Spleen (tissue), 11 donors: ENCODE results near the gene MCC. TPM values are rescaled to one million over a fixed set of nuclear protein-coding genes. Genes with fewer than 3 reads are reported as not detected.

Experiments
- DNase-seq: peaks from one replicate; pipeline ENCODE4 v3.0.0-alpha.2; 2020
- H3K27ac ChIP-seq, 8 donors: fragments of 200-600 bp; sonication (generic) in 7 of 8; 1 replicate in 4 of 8; 2 replicates in 4 of 8; pipeline versions ENCODE4 v1.5.0 to v1.8.0; 2016 to 2021; ENCODE audit warnings: inconsistent platforms in 4 of 8, mild to moderate bottlenecking in 4 of 8, moderate library complexity in 1 of 8
- H3K27me3 ChIP-seq, 7 donors: fragments of 200-600 bp; sonication (generic) in 6 of 7; replicated peaks in 1 of 7; 1 replicate in 4 of 7; 2 replicates in 3 of 7; pipeline versions ENCODE4 v1.5.0 to v1.8.0; 2016 to 2021; ENCODE audit warnings: inconsistent platforms in 3 of 7, mild to moderate bottlenecking in 1 of 7
- H3K36me3 ChIP-seq, 6 donors: fragments of 200-600 bp; sonication (generic) in 5 of 6; 1 replicate in 4 of 6; 2 replicates in 2 of 6; pipeline versions ENCODE4 v1.5.0 to v1.8.0; 2016 to 2021; ENCODE audit warnings: inconsistent platforms in 2 of 6
- H3K4me1 ChIP-seq, 6 donors: fragments of 200-600 bp; sonication (generic) in 5 of 6; 1 replicate in 3 of 6; 2 replicates in 3 of 6; pipeline versions ENCODE4 v1.5.0 to v1.8.0; 2016 to 2021; ENCODE audit warnings: inconsistent platforms in 3 of 6
- H3K4me3 ChIP-seq, 8 donors: fragments of 200-600 bp; sonication (generic) in 7 of 8; 1 replicate in 4 of 8; 2 replicates in 4 of 8; pipeline versions ENCODE4 v1.5.0 to v1.8.0; 2016 to 2021; ENCODE audit warnings: inconsistent platforms in 4 of 8, mild to moderate bottlenecking in 4 of 8, moderate library complexity in 2 of 8
- H3K9me3 ChIP-seq, 8 donors: fragments of 200-600 bp; sonication (generic) in 7 of 8; 1 replicate in 4 of 8; 2 replicates in 4 of 8; pipeline versions ENCODE4 v1.5.0 to v1.8.0; 2016 to 2021; ENCODE audit warnings: inconsistent platforms in 4 of 8
- CTCF ChIP-seq, 11 experiments: fragments of 200-600 bp in 7 of 11; fragments of 450-650 bp in 4 of 11; sonication (generic) in 4 of 11; IDR thresholded peaks in 8 of 11; conservative IDR thresholded peaks in 3 of 11; 1 replicate in 7 of 11; 2 replicates in 4 of 11; pipeline versions ENCODE4 v1.4.0 to v1.8.0; 2016 to 2021; ENCODE audit warnings: antibody characterized with exemption in 11 of 11, inconsistent platforms in 4 of 11, mild to moderate bottlenecking in 1 of 11
- POLR2A ChIP-seq, 3 donors: fragments of 450-650 bp; IDR thresholded peaks; one replicate each; pipeline ENCODE4 v1.5.1; 2017; ENCODE audit warnings: antibody characterized with exemption in 3 of 3, mild to moderate bottlenecking in 1 of 3
- POLR2AphosphoS5 ChIP-seq, 3 donors: sonication (generic); formaldehyde crosslinking; IDR thresholded peaks; one replicate each; pipeline ENCODE4 v1.5.1; 2017; ENCODE audit warnings: antibody characterized with exemption in 3 of 3
- WGBS, 5 donors: extraction: QIAGEN DNeasy Blood & Tissue Kit in 3 of 5; methylation state at CpG; one replicate each; pipeline versions ENCODE4 v1.1.5 to v1.1.7; 2013 to 2018; 5-methylcytosine and 5-hydroxymethylcytosine counted together
- intact Hi-C: fragments of 100-400 bp; cut with DNase I; formaldehyde crosslinking; loops from one replicate; pipeline ENCODE4 v1.15.0; 2023; ENCODE audit warnings: low total_unique reads
- polyA plus RNA-seq, 3 donors: library from polyadenylated mRNA; stranded (reverse); fragments of 200-250 nt; gene quantifications; one replicate each; pipeline ENCODE4 v1.2.1, GENCODE V29; 2013
- total RNA-seq, 7 donors: library from RNA; depleted of rRNA in 3 of 7; stranded (reverse); fragments of >200 nt in 3 of 7; fragmentation: NEBNext Ultra II Directional in 4 of 7; extraction: Animal tissue kit (Norgen Biotek cat#: 25700) in 4 of 7; gene quantifications; one replicate each; pipeline versions ENCODE4 v1.1.0 to v1.2.1, GENCODE V29; 2016 to 2021
- donor health status: healthy with polysubstance abuse.
- donor health status: DM: no; HTN: no; CAD: no; lungs with moderate emphysema.
- donor health status: DM: no; HTN: no; CAD: no.
- donor health status: Bipolar disorder and iron deficiency.
- donor health status: healthy.
- donor health status: DM: no; HTN: no; CAD: no.
- donor health status: DM: yes; HTN: yes; CAD: no.

The MCC gene
- total and polyA plus RNA-seq, 10 donors, result 1.3 to 32.8 (median 15.8) TPM

- WGBS, 5 donors, result 74 to 76% (median 74%) methylated on average over 3 of the region's 3 CpGs
- intact Hi-C loops, result no loop called here
- DNase-seq, result no peak
- Histone ChIP-seq H3K27ac (no peak overlapping the region), H3K27me3 (no peaks in the 10 kb centered on the region), H3K4me1 (no peaks in the 10 kb centered on the region), H3K36me3 (no peaks in the 10 kb centered on the region), H3K4me3 (no peak overlapping the region), H3K9me3 (no peaks in the 10 kb centered on the region)
- TF ChIP-seq CTCF (IDR thresholded peaks at IDR 0.05 in 8 of 11, conservative IDR thresholded peaks at IDR 0.05 in 3 of 11) (no peak), POLR2A (IDR thresholded peaks at IDR 0.05) (no peak), POLR2AphosphoS5 (IDR thresholded peaks at IDR 0.05) (no peak)
Measured at GRCh38 chr5:113427871-113428574, 60.2 kb downstream of the MCC start.

- intact Hi-C loops, result no loop called here
- DNase-seq, result no peak
- H3K4me3 ChIP-seq, result no peak overlapping the region
- TF ChIP-seq POLR2AphosphoS5 (IDR thresholded peaks at IDR 0.05) (no peak), POLR2A (IDR thresholded peaks at IDR 0.05) (no peak), CTCF (IDR thresholded peaks at IDR 0.05 in 8 of 11, conservative IDR thresholded peaks at IDR 0.05 in 3 of 11) (no peak)
- no peak overlapping the region for H3K27ac ChIP-seq
- H3K27me3 ChIP-seq, result no peaks in the 10 kb centered on the region
- no peaks in the 10 kb centered on the region for H3K9me3 ChIP-seq
- no peaks in the 10 kb centered on the region for H3K4me1 ChIP-seq
- 91 to 96% (median 93%) methylated on average over 3 of the region's 3 CpGs for WGBS, 5 donors
- no peaks in the 10 kb centered on the region for H3K36me3 ChIP-seq
Measured at GRCh38 chr5:113425909-113426308, 62.3 kb downstream of the MCC start.

- Histone ChIP-seq H3K36me3 (no peaks in the 10 kb centered on the region), H3K4me1 (no peaks in the 10 kb centered on the region), H3K27ac (no peak overlapping the region), H3K4me3 (no peak overlapping the region), H3K9me3 (no peaks in the 10 kb centered on the region), H3K27me3 (no peaks in the 10 kb centered on the region)
- DNase-seq, result no peak
- intact Hi-C loops, result no loop called here
- 71 to 85% (median 73%) methylated on average over 2 of the region's 2 CpGs for WGBS, 5 donors
- TF ChIP-seq CTCF (IDR thresholded peaks at IDR 0.05 in 8 of 11, conservative IDR thresholded peaks at IDR 0.05 in 3 of 11), result no peak
Measured at GRCh38 chr5:113421693-113422092, 66.6 kb downstream of the MCC start.

GRCh38 chr5:113405530-113405929 is 82.7 kb downstream of the MCC start:
- 85 to 93% (median 88%) methylated on average over 6 of the region's 6 CpGs for WGBS, 5 donors
- TF ChIP-seq POLR2A (IDR thresholded peaks at IDR 0.05), result no peak
- no peak for TF ChIP-seq POLR2AphosphoS5 (IDR thresholded peaks at IDR 0.05)
- TF ChIP-seq CTCF (IDR thresholded peaks at IDR 0.05 in 8 of 11, conservative IDR thresholded peaks at IDR 0.05 in 3 of 11), result no peak
- Histone ChIP-seq H3K4me1 (no peaks in the 10 kb centered on the region), H3K4me3 (no peak overlapping the region), H3K27me3 (no peaks in the 10 kb centered on the region), H3K9me3 (peaks cover 0 to 2% (median 0%) of the 10 kb centered on the region in 8 donors), H3K27ac (no peak overlapping the region), H3K36me3 (no peaks in the 10 kb centered on the region)
- DNase-seq, result no peak
- intact Hi-C loops, result no loop called here
